ENCODE data around the gene HBM. TPM values are rescaled to one million over a fixed set of nuclear protein-coding genes. Genes with fewer than 3 reads are reported as not detected.

The HBM gene
- total and polyA plus RNA-seq, 8 donors: not detected

- H3K27me3 ChIP-seq: no peaks in the 10 kb centered on the region
- H3K4me3 ChIP-seq: peak overlapping the region; percentile 30 to 82 (median 52)
- no peak overlapping the region for H3K27ac ChIP-seq
- DNase-seq (peak; percentile 28 to 78 (median 46)), FAIRE-seq (no peak), ATAC-seq (peak; percentile 16 to 51 (median 34))
- H3K4me1 ChIP-seq: peaks cover 0 to 4% (median 0%) of the 10 kb centered on the region in 3 donors
- WGBS, 2 donors: 1 to 2% methylated on average over 22 to 30 of the region's 30 CpGs
- no peaks in the 10 kb centered on the region for H3K36me3 ChIP-seq
- H3K9me3 ChIP-seq: no peaks in the 10 kb centered on the region
- intact Hi-C loops (cut with DNase I): no loop called here
- no peak for TF ChIP-seq CTCF (IDR thresholded peaks at IDR 0.05)
These were observed 27.7 kb upstream of the HBM start for GRCh38 chr16:138049-138417.

- no peak for FAIRE-seq
- no peak for DNase-seq
- Histone ChIP-seq H3K9me3 (no peaks in the 10 kb centered on the region), H3K27me3 (no peaks in the 10 kb centered on the region), H3K4me3 (no peak overlapping the region), H3K27ac (no peak overlapping the region), H3K4me1 (peaks cover 0 to 4% (median 0%) of the 10 kb centered on the region in 3 donors), H3K36me3 (no peaks in the 10 kb centered on the region)
- intact Hi-C loops (cut with DNase I): no loop called here
- 65 to 70% methylated on average over 10 of the region's 10 CpGs for WGBS, 2 donors
- TF ChIP-seq CTCF (IDR thresholded peaks at IDR 0.05): no peak
- ATAC-seq: no peak
These were observed 25.5 kb upstream of the HBM start for GRCh38 chr16:140175-140857.

- Histone ChIP-seq H3K36me3 (no peaks in the 10 kb centered on the region), H3K27me3 (no peaks in the 10 kb centered on the region), H3K9me3 (no peaks in the 10 kb centered on the region), H3K4me1 (no peaks in the 10 kb centered on the region), H3K27ac (no peak overlapping the region), H3K4me3 (no peak overlapping the region)
- intact Hi-C loops (cut with DNase I): no loop called here
- ATAC-seq: no peak
- DNase-seq: no peak
- WGBS, 2 donors: 63 to 71% methylated on average over 12 of the region's 12 CpGs
- no peak for TF ChIP-seq CTCF (IDR thresholded peaks at IDR 0.05)
- FAIRE-seq: no peak
These were observed 23.3 kb upstream of the HBM start for GRCh38 chr16:142405-142967.

GRCh38 chr16:143047-143446, 22.7 kb upstream of the HBM start:
- no peak for TF ChIP-seq CTCF (IDR thresholded peaks at IDR 0.05)
- FAIRE-seq (no peak), ATAC-seq (no peak), DNase-seq (no peak)
- H3K27ac ChIP-seq: no peak overlapping the region
- H3K4me3 ChIP-seq: no peak overlapping the region
- H3K36me3 ChIP-seq: no peaks in the 10 kb centered on the region
- WGBS, 2 donors: 73 to 80% methylated on average over 6 of the region's 6 CpGs
- intact Hi-C loops (cut with DNase I): no loop called here
- no peaks in the 10 kb centered on the region for H3K27me3 ChIP-seq
- H3K4me1 ChIP-seq: no peaks in the 10 kb centered on the region
- no peaks in the 10 kb centered on the region for H3K9me3 ChIP-seq

- ATAC-seq: no peak
- H3K4me1 ChIP-seq: no peaks in the 10 kb centered on the region
- intact Hi-C loops (cut with DNase I): no loop called here
- H3K27ac ChIP-seq: no peak overlapping the region
- no peak for FAIRE-seq
- no peak for DNase-seq
- H3K9me3 ChIP-seq: no peaks in the 10 kb centered on the region
- H3K36me3 ChIP-seq: no peaks in the 10 kb centered on the region
- WGBS, 2 donors: 39 to 47% methylated on average over 6 of the region's 6 CpGs
- H3K4me3 ChIP-seq: no peak overlapping the region
- TF ChIP-seq CTCF (IDR thresholded peaks at IDR 0.05): no peak
- H3K27me3 ChIP-seq: no peaks in the 10 kb centered on the region
These were observed 22.3 kb upstream of the HBM start for GRCh38 chr16:143456-143855.
